A673 (cell line): ENCODE data around the gene AMH.

Experiments
- CTCF ChIP-seq: fragments of 300-800, 200-600 bp; sonication (generic); conservative IDR thresholded peaks from 2 replicates; pipeline ENCODE4 v1.5.1; 2017; ENCODE audit warnings: low read depth, mild to moderate bottlenecking, antibody characterized with exemption, low read length, moderate library complexity, mixed read lengths
- EZH2 ChIP-seq: fragments of 200-600 bp; sonication (generic); IDR thresholded peaks from 2 replicates; pipeline ENCODE4 v1.6.1; 2017; ENCODE audit warnings: borderline replicate concordance, low read depth, mild to moderate bottlenecking, mixed read lengths, antibody characterized with exemption, low read length; ENCODE audit not compliant: poor library complexity, severe bottlenecking

GRCh38 chr19:2268861-2269243 lies 19.7 kb downstream of the AMH start:
- TF ChIP-seq CTCF (no peak), EZH2 (no peak)
